Fibroblast of lung (primary cell): ENCODE measurements around the gene USP20. TPM values are rescaled to one million over a fixed set of nuclear protein-coding genes. Genes with fewer than 3 reads are reported as not detected.

Source experiments
- DNase-seq, 2 donors: peaks; one replicate each; pipeline versions ENCODE4 v3.0.0 to v3.0.0-alpha.2; 2010; ENCODE audit warnings: low read depth in 2 of 2
- H2AFZ ChIP-seq: 2 replicates; pipeline ENCODE4 v1.5.1; 2012; ENCODE audit warnings: low read length, control low read depth, inconsistent platforms
- H3K27ac ChIP-seq: 2 replicates; pipeline ENCODE4 v1.5.1; 2011; ENCODE audit warnings: low read length, control low read depth; ENCODE audit not compliant: insufficient read depth
- H3K27me3 ChIP-seq: 2 replicates; pipeline ENCODE4 v1.5.1; 2011; ENCODE audit warnings: mild to moderate bottlenecking, low read length; ENCODE audit not compliant: control insufficient read depth, insufficient read depth
- H3K36me3 ChIP-seq: 2 replicates; pipeline ENCODE4 v1.5.1; 2011; ENCODE audit warnings: low read length; ENCODE audit not compliant: control insufficient read depth, insufficient read depth
- H3K4me1 ChIP-seq: 2 replicates; pipeline ENCODE4 v1.5.1; 2011; ENCODE audit warnings: low read length; ENCODE audit not compliant: control insufficient read depth, insufficient read depth; ENCODE audit errors: extremely low read depth
- H3K4me2 ChIP-seq: 2 replicates; pipeline ENCODE4 v1.5.1; 2011; ENCODE audit warnings: low read length, control low read depth; ENCODE audit not compliant: insufficient read depth; ENCODE audit errors: extremely low read depth
- H3K4me3 ChIP-seq, 4 experiments: fragments of 200-600 bp in 1 of 4; sonication (generic) in 1 of 4; replicated peaks in 1 of 4; 2 replicates each; pipeline ENCODE4 v1.5.1; 2011 to 2016; ENCODE audit warnings: low read length in 4 of 4, low read depth in 3 of 4, mild to moderate bottlenecking in 3 of 4, control low read depth in 2 of 4, inconsistent platforms in 1 of 4, mixed read lengths in 1 of 4; ENCODE audit not compliant: insufficient read depth in 1 of 4; ENCODE audit errors: control extremely low read depth in 1 of 4
- H3K79me2 ChIP-seq: 2 replicates; pipeline ENCODE4 v1.5.1; 2012; ENCODE audit warnings: mild to moderate bottlenecking, low read length, inconsistent platforms; ENCODE audit not compliant: control insufficient read depth, insufficient read depth
- H3K9ac ChIP-seq: 2 replicates; pipeline ENCODE4 v1.5.1; 2011; ENCODE audit warnings: mild to moderate bottlenecking, low read length, control low read depth; ENCODE audit not compliant: insufficient read depth
- H3K9me3 ChIP-seq: 2 replicates; pipeline ENCODE4 v1.5.1; 2012; ENCODE audit warnings: low read depth, low read length; ENCODE audit not compliant: control insufficient read depth, insufficient read depth
- H4K20me1 ChIP-seq: 2 replicates; pipeline ENCODE4 v1.5.1; 2011; ENCODE audit warnings: low read length; ENCODE audit not compliant: control insufficient read depth, insufficient read depth; ENCODE audit errors: extremely low read depth
- EZH2 ChIP-seq: IDR thresholded peaks from 2 replicates; pipeline ENCODE4 v1.5.1; 2012; ENCODE audit warnings: low read length, control low read depth, mild to moderate bottlenecking; ENCODE audit errors: missing control alignments
- polyA plus RNA-seq, 2 donors: library from polyadenylated mRNA; depleted of rRNA in 1 of 2; stranded (reverse) in 1 of 2; unstranded in 1 of 2; fragments of >200 nt; gene quantifications; 2 replicates each; pipeline ENCODE4 v1.2.1, GENCODE V29; 2011 to 2012; ENCODE audit warnings: missing spikeins in 1 of 2
- total RNA-seq: library from RNA; depleted of rRNA; stranded (reverse); fragments of >200 nt; gene quantifications from 2 replicates; pipeline ENCODE4 v1.2.1, GENCODE V29; 2014
- TF ChIP-seq, protein P1 (sequence below), 2 donors: IDR thresholded peaks in 1 of 2; conservative IDR thresholded peaks in 1 of 2; 1 replicate in 1 of 2; 2 replicates in 1 of 2; pipeline ENCODE4 v1.5.1; 2011 to 2012; ENCODE audit warnings: low read length in 2 of 2, control low read depth in 1 of 2, inconsistent platforms in 1 of 2, low read depth in 1 of 2, mild to moderate bottlenecking in 1 of 2

USP20 gene
- total and polyA plus RNA-seq, 2 donors (not counting 1 experiment from before 2014, with no cell fraction given) = 6.7 to 12.9 TPM

DNA sequence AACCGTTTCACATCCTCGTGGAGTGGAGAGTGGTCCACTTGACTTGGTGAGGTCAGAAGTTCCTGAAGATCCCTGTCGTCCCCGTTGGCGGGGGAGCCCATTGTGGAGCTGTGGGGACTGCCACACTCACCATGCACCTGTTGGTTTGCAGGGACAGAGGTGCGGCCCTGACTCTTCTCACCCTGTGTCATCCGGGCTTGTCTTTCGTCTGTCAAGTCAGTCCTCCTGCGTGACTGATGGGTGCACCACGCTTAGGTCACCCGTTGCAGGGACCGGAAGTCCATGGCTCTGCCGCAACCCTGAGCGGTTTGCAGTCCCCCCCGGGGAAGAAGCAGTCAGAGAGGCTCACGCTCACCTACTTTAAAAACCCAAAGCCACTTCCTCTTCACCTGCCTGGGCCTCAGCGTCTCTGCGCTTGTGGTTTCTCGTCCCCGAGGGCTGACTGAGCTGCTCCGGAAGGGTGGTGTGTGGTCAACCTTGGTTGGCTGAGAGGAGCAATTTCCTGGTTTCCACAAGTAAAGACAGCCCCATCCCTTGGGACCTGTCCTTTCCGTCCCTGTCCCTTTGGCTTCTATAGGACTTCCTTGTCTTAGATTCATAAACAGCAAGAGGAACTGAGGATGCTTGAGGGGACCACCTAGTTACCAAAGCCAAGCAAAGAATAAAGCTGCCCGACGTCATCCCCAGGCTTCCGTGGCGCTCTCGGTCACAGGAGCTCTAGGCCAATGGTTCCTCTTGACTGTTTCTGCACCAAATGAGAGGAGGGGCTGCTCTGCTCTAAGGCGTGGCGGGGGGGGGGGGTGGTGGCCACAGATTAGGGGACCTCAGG, 53.2 kb downstream of the USP20 start:
- DNase-seq = no peak
- Histone ChIP-seq H3K4me3 (no peak overlapping the region), H3K27ac (no peak overlapping the region), H2AFZ (no peak overlapping the region), H3K79me2 (no peaks in the 10 kb centered on the region), H3K9me3 (no peaks in the 10 kb centered on the region), H4K20me1 (no peaks in the 10 kb centered on the region), H3K27me3 (no peaks in the 10 kb centered on the region), H3K9ac (no peak overlapping the region), H3K4me2 (no peak overlapping the region), H3K4me1 (peaks cover 15% of the 10 kb centered on the region), H3K36me3 (peaks cover 8% of the 10 kb centered on the region)
- TF ChIP-seq EZH2 = no peak
- TF ChIP-seq, protein P1, sequence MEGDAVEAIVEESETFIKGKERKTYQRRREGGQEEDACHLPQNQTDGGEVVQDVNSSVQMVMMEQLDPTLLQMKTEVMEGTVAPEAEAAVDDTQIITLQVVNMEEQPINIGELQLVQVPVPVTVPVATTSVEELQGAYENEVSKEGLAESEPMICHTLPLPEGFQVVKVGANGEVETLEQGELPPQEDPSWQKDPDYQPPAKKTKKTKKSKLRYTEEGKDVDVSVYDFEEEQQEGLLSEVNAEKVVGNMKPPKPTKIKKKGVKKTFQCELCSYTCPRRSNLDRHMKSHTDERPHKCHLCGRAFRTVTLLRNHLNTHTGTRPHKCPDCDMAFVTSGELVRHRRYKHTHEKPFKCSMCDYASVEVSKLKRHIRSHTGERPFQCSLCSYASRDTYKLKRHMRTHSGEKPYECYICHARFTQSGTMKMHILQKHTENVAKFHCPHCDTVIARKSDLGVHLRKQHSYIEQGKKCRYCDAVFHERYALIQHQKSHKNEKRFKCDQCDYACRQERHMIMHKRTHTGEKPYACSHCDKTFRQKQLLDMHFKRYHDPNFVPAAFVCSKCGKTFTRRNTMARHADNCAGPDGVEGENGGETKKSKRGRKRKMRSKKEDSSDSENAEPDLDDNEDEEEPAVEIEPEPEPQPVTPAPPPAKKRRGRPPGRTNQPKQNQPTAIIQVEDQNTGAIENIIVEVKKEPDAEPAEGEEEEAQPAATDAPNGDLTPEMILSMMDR (conservative IDR thresholded peaks at IDR 0.05 in 1 of 2, IDR thresholded peaks at IDR 0.05 in 1 of 2; ENCODE audit: low read depth in 1 of 2, low read length in 2 of 2) = no peak

DNA sequence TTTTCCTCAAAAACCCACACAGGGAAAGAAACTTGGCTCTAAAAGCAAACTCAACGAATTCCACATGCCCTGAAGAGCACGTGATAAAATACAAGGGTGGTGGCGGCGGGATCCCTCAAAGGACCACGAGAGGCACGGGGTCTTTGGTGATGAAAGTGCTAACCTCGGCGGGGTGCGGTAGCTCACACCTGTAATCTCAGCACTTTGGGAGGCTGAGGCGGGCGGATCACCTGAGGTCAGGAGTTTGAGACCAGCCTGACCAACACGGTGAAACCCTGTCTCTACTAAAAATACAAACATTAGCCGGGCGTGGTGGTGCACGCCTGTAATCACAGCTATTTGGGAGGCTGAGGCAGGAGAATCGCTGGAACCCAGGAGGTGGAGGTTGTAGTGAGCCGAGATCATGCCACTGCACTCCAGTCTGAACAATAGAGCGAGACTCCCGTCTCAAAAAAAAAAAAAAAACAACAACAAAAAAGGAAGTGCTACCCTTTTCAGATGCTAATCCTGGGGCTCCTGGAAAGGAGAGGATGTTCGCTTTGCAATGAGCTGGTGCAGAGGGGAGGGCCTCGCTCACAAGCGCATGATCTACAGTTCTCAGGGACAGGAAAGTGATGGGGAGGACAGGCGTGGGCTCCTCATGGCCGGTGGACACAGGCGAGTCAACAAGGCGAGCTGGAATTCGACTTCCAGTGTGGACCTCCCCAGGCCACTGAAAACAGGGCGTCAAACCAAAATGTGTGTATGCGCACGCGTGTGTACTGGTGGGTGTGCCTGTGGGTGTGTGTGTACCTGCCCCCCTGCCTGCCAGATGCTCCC, 54.1 kb downstream of the USP20 start:
- Histone ChIP-seq H3K9ac (no peak overlapping the region), H3K27ac (no peak overlapping the region), H3K27me3 (no peaks in the 10 kb centered on the region), H3K9me3 (no peaks in the 10 kb centered on the region), H3K4me3 (no peak overlapping the region), H3K4me2 (no peak overlapping the region), H3K79me2 (no peaks in the 10 kb centered on the region), H3K36me3 (peaks cover 8% of the 10 kb centered on the region), H3K4me1 (peaks cover 13% of the 10 kb centered on the region), H4K20me1 (no peaks in the 10 kb centered on the region), H2AFZ (no peak overlapping the region)
- no peak for DNase-seq
- TF ChIP-seq, protein P1 (conservative IDR thresholded peaks at IDR 0.05 in 1 of 2, IDR thresholded peaks at IDR 0.05 in 1 of 2; ENCODE audit: low read depth in 1 of 2, low read length in 2 of 2) = no peak
- TF ChIP-seq EZH2 = no peak
